ENCODE results near the gene AGT. TPM values are rescaled to one million over a fixed set of nuclear protein-coding genes. Genes with fewer than 3 reads are reported as not detected.
A peak's percentile ranks its signal among the peaks of the same experiment; 100 is the strongest.

Gene AGT
- total RNA-seq, 1 donor from 2014 or later, result 6.3 TPM

- TF ChIP-seq, protein P1, sequence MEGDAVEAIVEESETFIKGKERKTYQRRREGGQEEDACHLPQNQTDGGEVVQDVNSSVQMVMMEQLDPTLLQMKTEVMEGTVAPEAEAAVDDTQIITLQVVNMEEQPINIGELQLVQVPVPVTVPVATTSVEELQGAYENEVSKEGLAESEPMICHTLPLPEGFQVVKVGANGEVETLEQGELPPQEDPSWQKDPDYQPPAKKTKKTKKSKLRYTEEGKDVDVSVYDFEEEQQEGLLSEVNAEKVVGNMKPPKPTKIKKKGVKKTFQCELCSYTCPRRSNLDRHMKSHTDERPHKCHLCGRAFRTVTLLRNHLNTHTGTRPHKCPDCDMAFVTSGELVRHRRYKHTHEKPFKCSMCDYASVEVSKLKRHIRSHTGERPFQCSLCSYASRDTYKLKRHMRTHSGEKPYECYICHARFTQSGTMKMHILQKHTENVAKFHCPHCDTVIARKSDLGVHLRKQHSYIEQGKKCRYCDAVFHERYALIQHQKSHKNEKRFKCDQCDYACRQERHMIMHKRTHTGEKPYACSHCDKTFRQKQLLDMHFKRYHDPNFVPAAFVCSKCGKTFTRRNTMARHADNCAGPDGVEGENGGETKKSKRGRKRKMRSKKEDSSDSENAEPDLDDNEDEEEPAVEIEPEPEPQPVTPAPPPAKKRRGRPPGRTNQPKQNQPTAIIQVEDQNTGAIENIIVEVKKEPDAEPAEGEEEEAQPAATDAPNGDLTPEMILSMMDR (IDR thresholded peaks at IDR 0.05; ENCODE audit: partially characterized antibody, unreplicated experiment), result no peak
- Mint-ChIP-seq H3K27me3 (ENCODE audit: unreplicated experiment) (peaks cover 4% of the 10 kb centered on the region), H3K4me3 (ENCODE audit: unreplicated experiment) (no peak overlapping the region), H3K9me3 (ENCODE audit: unreplicated experiment) (peaks cover 3% of the 10 kb centered on the region), H3K27ac (ENCODE audit: unreplicated experiment) (no peak overlapping the region), H3K4me1 (ENCODE audit: low read depth, unreplicated experiment) (peaks cover 8% of the 10 kb centered on the region), H3K36me3 (ENCODE audit: unreplicated experiment) (no peaks in the 10 kb centered on the region)
- DNase-seq, result no peak
Measured at GRCh38 chr1:230744382-230744781, 30.5 kb upstream of the AGT start.

DNA sequence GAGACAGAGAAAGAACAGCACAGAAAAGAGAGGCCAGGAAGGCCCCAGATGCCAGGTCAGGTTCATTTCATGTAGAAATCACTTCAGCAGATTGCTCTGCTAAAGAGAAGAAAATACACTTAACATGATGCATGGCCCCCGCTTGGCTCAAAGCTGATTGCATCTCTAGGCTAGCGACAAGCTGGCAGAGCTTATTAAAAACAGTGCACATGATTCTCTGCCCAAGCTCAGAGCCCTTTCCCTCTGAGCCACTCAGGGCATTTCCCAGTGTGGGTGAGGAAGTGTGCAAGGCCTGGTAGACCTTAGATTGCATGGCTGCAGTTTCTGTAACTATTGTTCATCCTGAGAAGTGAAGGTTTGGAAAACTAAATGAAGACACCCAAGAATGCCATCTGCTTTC lies 30.0 kb upstream of the AGT start:
- Mint-ChIP-seq H3K27ac (ENCODE audit: unreplicated experiment) (peak overlapping the region; percentile 28), H3K4me1 (ENCODE audit: low read depth, unreplicated experiment) (peaks cover 8% of the 10 kb centered on the region), H3K27me3 (ENCODE audit: unreplicated experiment) (peaks cover 4% of the 10 kb centered on the region), H3K36me3 (ENCODE audit: unreplicated experiment) (no peaks in the 10 kb centered on the region), H3K9me3 (ENCODE audit: unreplicated experiment) (peaks cover 3% of the 10 kb centered on the region), H3K4me3 (ENCODE audit: unreplicated experiment) (no peak overlapping the region)
- DNase-seq, result no peak
- TF ChIP-seq, protein P1 (IDR thresholded peaks at IDR 0.05; ENCODE audit: partially characterized antibody, unreplicated experiment), result no peak

DNA sequence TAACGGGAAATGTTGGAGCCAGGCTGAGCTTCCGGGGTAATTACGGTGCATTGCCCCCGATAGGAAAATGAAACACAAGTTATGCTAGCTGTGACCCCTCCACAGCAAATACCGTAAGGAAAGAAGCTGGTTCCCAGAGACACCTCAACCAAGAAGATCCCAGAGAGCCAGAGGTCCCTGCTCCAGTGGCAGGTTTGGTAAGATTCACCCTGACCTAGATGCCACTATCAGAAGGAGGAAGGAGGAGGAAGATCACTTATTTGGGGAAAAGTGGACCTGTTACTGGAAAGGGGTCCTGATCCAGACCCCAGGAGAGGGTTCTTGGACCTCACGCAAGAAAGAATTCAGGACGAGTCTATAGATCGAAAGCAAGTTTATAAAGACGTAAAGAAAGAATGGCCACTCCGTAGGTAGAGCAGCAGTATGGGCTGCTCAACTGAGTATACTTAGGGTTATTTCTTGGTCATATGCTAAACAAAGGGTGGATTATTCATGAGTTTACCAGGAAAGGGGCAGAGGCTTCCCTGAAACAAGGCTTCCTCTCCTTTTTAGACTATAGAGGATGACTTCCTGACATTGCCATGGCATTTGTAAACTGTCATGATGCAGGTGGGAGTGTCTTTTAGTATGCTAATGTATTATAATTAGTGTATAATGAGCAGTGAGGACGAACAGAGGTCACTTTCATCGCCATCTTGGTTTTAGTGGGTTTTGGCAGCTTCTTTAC lies 25.8 kb upstream of the AGT start:
- Mint-ChIP-seq H3K4me3 (ENCODE audit: unreplicated experiment) (no peak overlapping the region), H3K27ac (ENCODE audit: unreplicated experiment) (no peak overlapping the region), H3K9me3 (ENCODE audit: unreplicated experiment) (peaks cover 3% of the 10 kb centered on the region), H3K36me3 (ENCODE audit: unreplicated experiment) (peaks cover 11% of the 10 kb centered on the region), H3K4me1 (ENCODE audit: low read depth, unreplicated experiment) (peaks cover under 1% of the 10 kb centered on the region), H3K27me3 (ENCODE audit: unreplicated experiment) (peaks cover 4% of the 10 kb centered on the region)
- DNase-seq, result no peak
- TF ChIP-seq, protein P1 (IDR thresholded peaks at IDR 0.05; ENCODE audit: partially characterized antibody, unreplicated experiment), result no peak

- Mint-ChIP-seq H3K4me1 (ENCODE audit: low read depth, unreplicated experiment) (no peaks in the 10 kb centered on the region), H3K9me3 (ENCODE audit: unreplicated experiment) (peaks cover 3% of the 10 kb centered on the region), H3K36me3 (ENCODE audit: unreplicated experiment) (peaks cover 11% of the 10 kb centered on the region), H3K27ac (ENCODE audit: unreplicated experiment) (no peak overlapping the region), H3K4me3 (ENCODE audit: unreplicated experiment) (no peak overlapping the region), H3K27me3 (ENCODE audit: unreplicated experiment) (peaks cover 4% of the 10 kb centered on the region)
- TF ChIP-seq, protein P1 (IDR thresholded peaks at IDR 0.05; ENCODE audit: partially characterized antibody, unreplicated experiment), result no peak
- DNase-seq, result no peak
Measured at GRCh38 chr1:230737622-230738262, 23.8 kb upstream of the AGT start.

- peaks cover 4% of the 10 kb centered on the region for H3K27me3 Mint-ChIP-seq (ENCODE audit: unreplicated experiment)
- H3K36me3 Mint-ChIP-seq (ENCODE audit: unreplicated experiment), result peaks cover 11% of the 10 kb centered on the region
- no peak for DNase-seq
- peaks cover 3% of the 10 kb centered on the region for H3K9me3 Mint-ChIP-seq (ENCODE audit: unreplicated experiment)
- no peaks in the 10 kb centered on the region for H3K4me1 Mint-ChIP-seq (ENCODE audit: low read depth, unreplicated experiment)
- no peak overlapping the region for H3K27ac Mint-ChIP-seq (ENCODE audit: unreplicated experiment)
- no peak overlapping the region for H3K4me3 Mint-ChIP-seq (ENCODE audit: unreplicated experiment)
- TF ChIP-seq, protein P1 (IDR thresholded peaks at IDR 0.05; ENCODE audit: partially characterized antibody, unreplicated experiment), result no peak
Measured at GRCh38 chr1:230735447-230735846, 21.5 kb upstream of the AGT start.
